RWPE2 (cell line): ENCODE measurements around the gene MYLK4.

ENCODE experiments used
- ATAC-seq: fragments of 200-7000 bp; cut with Tn5 transposase; 3 replicates; pipeline ENCODE4 v1.9.1; 2021; ENCODE audit warnings: low read depth
- DNase-seq: peaks from one replicate; pipeline ENCODE4 v3.0.0-alpha.2; 2020; ENCODE audit warnings: low spot score
- H3K27ac ChIP-seq: fragments of 450-650 bp; 2 replicates; pipeline ENCODE4 v1.5.1; 2017; ENCODE audit warnings: mild to moderate bottlenecking; ENCODE audit not compliant: poor library complexity, severe bottlenecking
- H3K27me3 ChIP-seq: fragments of 250-450 bp; sonication (Bioruptor Pico); 2 replicates; pipeline ENCODE4 v1.5.1; 2021; ENCODE audit warnings: mild to moderate bottlenecking, moderate library complexity; ENCODE audit not compliant: insufficient read depth, poor library complexity, severe bottlenecking
- H3K36me3 ChIP-seq: fragments of 250-450 bp; sonication (Bioruptor Pico); 2 replicates; pipeline ENCODE4 v1.5.1; 2020; ENCODE audit warnings: low read depth, mild to moderate bottlenecking, moderate library complexity
- H3K4me1 ChIP-seq: fragments of 250-450 bp; sonication (Bioruptor Pico); 2 replicates; pipeline ENCODE4 v1.5.1; 2021; ENCODE audit warnings: mild to moderate bottlenecking, moderate library complexity; ENCODE audit not compliant: insufficient read depth, poor library complexity, severe bottlenecking
- H3K4me3 ChIP-seq: fragments of 250-450 bp; sonication (Bioruptor Pico); 2 replicates; pipeline ENCODE4 v1.5.1; 2021; ENCODE audit warnings: mild to moderate bottlenecking, moderate library complexity; ENCODE audit not compliant: severe bottlenecking
- H3K9me3 ChIP-seq: fragments of 250-450 bp; sonication (Bioruptor Pico); 2 replicates; pipeline ENCODE4 v1.5.1; 2021; ENCODE audit warnings: mild to moderate bottlenecking, moderate library complexity; ENCODE audit not compliant: severe bottlenecking
- TF ChIP-seq, protein P1 (sequence below): fragments of 450-650 bp; IDR thresholded peaks from one replicate; pipeline ENCODE4 v1.5.1; 2017; ENCODE audit warnings: mild to moderate bottlenecking, moderate library complexity; ENCODE audit not compliant: poor library complexity, severe bottlenecking

MYLK4 gene

DNA sequence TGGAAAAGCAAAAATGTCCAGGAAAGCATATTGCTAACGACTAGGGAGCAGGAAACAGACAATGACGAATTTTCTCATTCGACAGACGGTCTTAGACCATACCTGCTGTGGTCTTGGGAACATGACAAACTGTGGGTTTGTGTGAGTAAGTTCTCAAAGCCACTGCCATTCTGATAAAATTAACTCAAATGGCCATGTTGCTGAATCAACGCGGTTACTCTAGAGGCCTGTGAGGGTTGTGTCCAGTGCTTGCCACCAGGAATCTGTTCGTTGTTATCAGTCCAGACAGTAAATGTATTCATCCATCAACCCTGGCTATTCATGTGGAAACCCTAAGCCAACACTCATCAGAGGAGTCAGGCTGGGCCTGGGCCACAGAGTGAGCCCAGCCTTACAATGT lies 124.3 kb downstream of the MYLK4 start:
- Histone ChIP-seq H3K4me1 (peaks cover 16% of the 10 kb centered on the region), H3K36me3 (no peaks in the 10 kb centered on the region), H3K27me3 (no peaks in the 10 kb centered on the region), H3K4me3 (no peak overlapping the region), H3K9me3 (no peaks in the 10 kb centered on the region), H3K27ac (no peak overlapping the region)
- ATAC-seq, result no peak
- DNase-seq, result no peak
- TF ChIP-seq, protein P1, sequence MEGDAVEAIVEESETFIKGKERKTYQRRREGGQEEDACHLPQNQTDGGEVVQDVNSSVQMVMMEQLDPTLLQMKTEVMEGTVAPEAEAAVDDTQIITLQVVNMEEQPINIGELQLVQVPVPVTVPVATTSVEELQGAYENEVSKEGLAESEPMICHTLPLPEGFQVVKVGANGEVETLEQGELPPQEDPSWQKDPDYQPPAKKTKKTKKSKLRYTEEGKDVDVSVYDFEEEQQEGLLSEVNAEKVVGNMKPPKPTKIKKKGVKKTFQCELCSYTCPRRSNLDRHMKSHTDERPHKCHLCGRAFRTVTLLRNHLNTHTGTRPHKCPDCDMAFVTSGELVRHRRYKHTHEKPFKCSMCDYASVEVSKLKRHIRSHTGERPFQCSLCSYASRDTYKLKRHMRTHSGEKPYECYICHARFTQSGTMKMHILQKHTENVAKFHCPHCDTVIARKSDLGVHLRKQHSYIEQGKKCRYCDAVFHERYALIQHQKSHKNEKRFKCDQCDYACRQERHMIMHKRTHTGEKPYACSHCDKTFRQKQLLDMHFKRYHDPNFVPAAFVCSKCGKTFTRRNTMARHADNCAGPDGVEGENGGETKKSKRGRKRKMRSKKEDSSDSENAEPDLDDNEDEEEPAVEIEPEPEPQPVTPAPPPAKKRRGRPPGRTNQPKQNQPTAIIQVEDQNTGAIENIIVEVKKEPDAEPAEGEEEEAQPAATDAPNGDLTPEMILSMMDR, result no peak

DNA sequence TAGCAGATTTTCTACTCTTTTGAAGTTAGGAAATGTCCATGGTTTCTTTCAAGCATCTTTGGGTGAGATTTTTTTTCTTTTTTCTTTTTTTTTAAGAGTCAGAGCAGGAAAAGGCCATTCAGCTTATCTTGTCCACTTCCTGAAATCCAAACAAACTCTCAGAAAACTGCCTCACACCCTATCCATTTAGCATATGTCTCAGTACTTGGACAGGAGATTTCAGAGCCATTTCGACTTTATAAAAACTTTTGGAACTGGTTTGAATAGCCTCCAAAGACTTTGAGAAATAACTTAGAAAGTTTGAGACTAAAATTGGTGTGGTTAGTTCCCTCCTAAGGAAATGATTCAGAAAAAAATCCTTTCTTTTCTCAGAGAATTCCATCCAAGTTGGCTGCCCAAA lies 125.1 kb downstream of the MYLK4 start:
- H3K9me3 ChIP-seq, result no peaks in the 10 kb centered on the region
- TF ChIP-seq, protein P1, result no peak
- no peak overlapping the region for H3K4me3 ChIP-seq
- DNase-seq (no peak), ATAC-seq (no peak)
- peaks cover 8% of the 10 kb centered on the region for H3K4me1 ChIP-seq
- no peak overlapping the region for H3K27ac ChIP-seq
- no peaks in the 10 kb centered on the region for H3K36me3 ChIP-seq
- no peaks in the 10 kb centered on the region for H3K27me3 ChIP-seq

DNA sequence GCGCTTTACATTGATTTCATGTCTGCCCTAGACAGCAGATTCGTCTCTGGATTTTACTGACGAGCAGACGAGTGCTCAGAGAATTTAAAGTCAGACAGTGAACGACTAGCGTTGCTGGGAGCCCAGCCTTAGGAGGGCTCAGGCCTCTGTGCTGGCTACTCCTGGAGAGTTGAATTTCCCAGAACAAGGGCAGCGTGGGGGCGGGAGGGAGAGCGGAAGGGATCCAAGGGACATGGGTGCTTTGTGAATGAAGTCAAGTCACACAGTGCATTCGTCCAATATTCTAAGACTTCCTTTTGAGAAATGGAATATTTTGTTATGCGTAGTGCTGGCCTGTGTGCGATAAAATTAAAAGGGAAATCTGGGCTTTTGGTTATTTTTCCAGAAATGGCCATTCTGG lies 126.5 kb downstream of the MYLK4 start:
- Histone ChIP-seq H3K27me3 (no peaks in the 10 kb centered on the region), H3K27ac (no peak overlapping the region), H3K4me1 (no peaks in the 10 kb centered on the region), H3K4me3 (no peak overlapping the region), H3K36me3 (no peaks in the 10 kb centered on the region), H3K9me3 (no peaks in the 10 kb centered on the region)
- DNase-seq (no peak), ATAC-seq (no peak)
- TF ChIP-seq, protein P1, result no peak

DNA sequence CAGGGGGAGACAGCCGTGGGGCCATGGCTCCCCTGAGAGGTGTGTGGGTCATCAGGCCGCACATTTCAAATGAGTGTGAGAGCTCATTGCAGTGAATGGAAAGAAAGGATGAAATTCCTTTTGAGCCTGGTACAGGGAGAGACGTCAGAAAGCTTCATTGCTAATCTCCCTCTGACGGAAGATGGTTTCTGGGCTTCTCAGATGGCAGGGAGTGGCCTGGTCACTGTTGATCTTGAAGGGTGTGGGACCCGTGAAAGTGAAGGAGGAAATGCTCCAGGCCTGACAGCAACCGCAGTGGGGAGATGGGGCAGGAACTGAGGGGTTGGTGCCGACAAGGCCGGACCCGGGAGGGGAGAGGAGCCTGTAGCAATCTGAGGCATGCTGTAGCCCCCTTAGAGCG lies 127.4 kb downstream of the MYLK4 start:
- Histone ChIP-seq H3K27me3 (no peaks in the 10 kb centered on the region), H3K36me3 (no peaks in the 10 kb centered on the region), H3K9me3 (no peaks in the 10 kb centered on the region), H3K27ac (no peak overlapping the region), H3K4me1 (no peaks in the 10 kb centered on the region), H3K4me3 (no peak overlapping the region)
- TF ChIP-seq, protein P1, result no peak
- ATAC-seq, result no peak
- no peak for DNase-seq

DNA sequence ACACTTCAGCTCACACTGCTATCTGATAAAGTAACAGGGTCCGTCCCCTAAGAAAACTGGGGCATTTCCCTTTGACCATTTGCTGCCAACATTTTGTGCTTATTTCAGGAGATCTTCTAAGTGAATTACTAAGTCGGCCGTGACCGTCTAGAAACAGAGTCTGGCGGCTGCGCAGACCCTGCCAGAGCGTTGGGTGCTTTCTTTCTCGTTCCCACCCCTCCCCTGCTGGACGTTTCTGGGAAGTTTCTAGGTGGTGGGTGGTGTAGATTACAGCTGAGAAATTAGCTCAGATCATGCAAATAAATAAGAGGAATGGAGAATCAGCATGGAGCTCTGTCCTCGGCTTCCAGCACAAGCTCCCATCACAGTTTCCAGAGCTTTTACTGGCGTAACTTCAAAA lies 128.1 kb downstream of the MYLK4 start:
- Histone ChIP-seq H3K4me3 (no peak overlapping the region), H3K27me3 (no peaks in the 10 kb centered on the region), H3K36me3 (no peaks in the 10 kb centered on the region), H3K27ac (no peak overlapping the region), H3K9me3 (no peaks in the 10 kb centered on the region), H3K4me1 (no peaks in the 10 kb centered on the region)
- ATAC-seq (no peak), DNase-seq (no peak)
- TF ChIP-seq, protein P1, result no peak
